ENCODE measurements around the gene MYLIP. TPM values are rescaled to one million over a fixed set of nuclear protein-coding genes. Genes with fewer than 3 reads are reported as not detected.

Gene MYLIP
- total RNA-seq, 1 experiment from 2014 or later = 12.5 TPM

- Histone ChIP-seq H4K20me1 (ENCODE audit: low read length) (no peaks in the 10 kb centered on the region), H3K4me2 (ENCODE audit: low read length) (no peak overlapping the region), H3K27me3 (ENCODE audit: low read length) (peaks cover 15% of the 10 kb centered on the region; the same call in 1 of the 2 replicates), H3K4me1 (ENCODE audit: insufficient read depth, low read length) (no peaks in the 10 kb centered on the region), H3K9me2 (replicated peaks; ENCODE audit: low read length) (no peaks in the 10 kb centered on the region; the same call in 1 of the 2 replicates), H3K36me3 (ENCODE audit: low read depth, low read length) (no peaks in the 10 kb centered on the region), H3K9me3 (ENCODE audit: low read length) (no peaks in the 10 kb centered on the region), H3K9ac (ENCODE audit: low read length) (no peak overlapping the region), H3K4me3 (ENCODE audit: low read length) (no peak overlapping the region), H3K27ac (ENCODE audit: low read length) (no peak overlapping the region), H2AFZ (ENCODE audit: low read length) (no peak overlapping the region), H3K79me2 (ENCODE audit: low read length) (no peaks in the 10 kb centered on the region), H3F3A (ENCODE audit: low read length, unreplicated experiment) (no peaks in the 10 kb centered on the region)
- DNase-seq (no peak), ATAC-seq (no peak)
- POLR2A ChIA-PET (ENCODE audit: unreplicated experiment) = interaction anchor here (0.6 kb wide), 1 partner anchor 135 kb away, joined by 3 read pairs; the partner anchor contains the start of gene GMPR
- CTCF ChIA-PET = no interaction called here
- BruUV-seq (replicated peaks) = no TSS peak
- intact Hi-C loops (cut with micrococcal nuclease) = no loop called here
- TF ChIP-seq, protein P1, sequence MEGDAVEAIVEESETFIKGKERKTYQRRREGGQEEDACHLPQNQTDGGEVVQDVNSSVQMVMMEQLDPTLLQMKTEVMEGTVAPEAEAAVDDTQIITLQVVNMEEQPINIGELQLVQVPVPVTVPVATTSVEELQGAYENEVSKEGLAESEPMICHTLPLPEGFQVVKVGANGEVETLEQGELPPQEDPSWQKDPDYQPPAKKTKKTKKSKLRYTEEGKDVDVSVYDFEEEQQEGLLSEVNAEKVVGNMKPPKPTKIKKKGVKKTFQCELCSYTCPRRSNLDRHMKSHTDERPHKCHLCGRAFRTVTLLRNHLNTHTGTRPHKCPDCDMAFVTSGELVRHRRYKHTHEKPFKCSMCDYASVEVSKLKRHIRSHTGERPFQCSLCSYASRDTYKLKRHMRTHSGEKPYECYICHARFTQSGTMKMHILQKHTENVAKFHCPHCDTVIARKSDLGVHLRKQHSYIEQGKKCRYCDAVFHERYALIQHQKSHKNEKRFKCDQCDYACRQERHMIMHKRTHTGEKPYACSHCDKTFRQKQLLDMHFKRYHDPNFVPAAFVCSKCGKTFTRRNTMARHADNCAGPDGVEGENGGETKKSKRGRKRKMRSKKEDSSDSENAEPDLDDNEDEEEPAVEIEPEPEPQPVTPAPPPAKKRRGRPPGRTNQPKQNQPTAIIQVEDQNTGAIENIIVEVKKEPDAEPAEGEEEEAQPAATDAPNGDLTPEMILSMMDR (conservative IDR thresholded peaks at IDR 0.05; ENCODE audit: low read depth, low read length) = no peak
- no peak for TF ChIP-seq EZH2phosphoT487 (IDR thresholded peaks at IDR 0.05; ENCODE audit: borderline replicate concordance, low read length)
- TF ChIP-seq EZH2 (IDR thresholded peaks at IDR 0.05; ENCODE audit: low read length, unreplicated experiment) = no peak
Observed at GRCh38 chr6:16103722-16104121, 25.2 kb upstream of the MYLIP start.

GRCh38 chr6:16104624-16105433, 24.1 kb upstream of the MYLIP start:
- TF ChIP-seq EZH2phosphoT487 (IDR thresholded peaks at IDR 0.05; ENCODE audit: borderline replicate concordance, low read length) (no peak), EZH2 (IDR thresholded peaks at IDR 0.05; ENCODE audit: low read length, unreplicated experiment) (no peak)
- BruUV-seq (replicated peaks) = no TSS peak
- Histone ChIP-seq H3K9me3 (ENCODE audit: low read length) (no peaks in the 10 kb centered on the region), H3F3A (ENCODE audit: low read length, unreplicated experiment) (no peaks in the 10 kb centered on the region), H3K27me3 (ENCODE audit: low read length) (peaks cover 14% of the 10 kb centered on the region; the same call in 1 of the 2 replicates), H3K27ac (ENCODE audit: low read length) (no peak overlapping the region), H3K4me3 (ENCODE audit: low read length) (no peak overlapping the region), H4K20me1 (ENCODE audit: low read length) (no peaks in the 10 kb centered on the region), H3K79me2 (ENCODE audit: low read length) (no peaks in the 10 kb centered on the region), H3K9ac (ENCODE audit: low read length) (no peak overlapping the region), H3K4me2 (ENCODE audit: low read length) (no peak overlapping the region), H3K36me3 (ENCODE audit: low read depth, low read length) (no peaks in the 10 kb centered on the region), H2AFZ (ENCODE audit: low read length) (no peak overlapping the region), H3K4me1 (ENCODE audit: insufficient read depth, low read length) (no peaks in the 10 kb centered on the region), H3K9me2 (replicated peaks; ENCODE audit: low read length) (no peaks in the 10 kb centered on the region; the same call in 1 of the 2 replicates)
- POLR2A ChIA-PET (ENCODE audit: unreplicated experiment) = no interaction called here
- DNase-seq = no peak
- no peak for ATAC-seq
- intact Hi-C loops (cut with micrococcal nuclease) = no loop called here
- CTCF ChIA-PET = no interaction called here

DNA sequence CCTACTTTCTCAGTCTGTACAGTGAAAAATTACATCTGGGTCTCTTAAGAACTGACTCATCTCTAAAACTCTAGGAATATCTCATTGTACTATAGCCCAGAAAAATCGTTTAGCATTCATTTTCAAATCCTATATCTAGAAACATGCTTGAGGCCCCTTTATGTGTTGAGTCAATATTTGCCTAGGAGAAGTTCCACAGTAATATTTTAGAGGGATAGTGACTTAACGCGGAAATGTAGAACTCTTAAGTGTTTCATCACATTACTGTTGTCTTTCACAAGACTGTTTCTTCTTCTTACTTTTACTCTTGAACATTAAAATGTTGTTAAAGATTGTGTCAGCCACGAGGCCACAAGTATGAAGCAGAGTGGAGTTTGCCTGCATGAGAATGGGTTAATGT, 23.0 kb upstream of the MYLIP start:
- H3K36me3 ChIP-seq (ENCODE audit: low read depth, low read length) = no peaks in the 10 kb centered on the region
- POLR2A ChIA-PET (ENCODE audit: unreplicated experiment) = no interaction called here
- no peaks in the 10 kb centered on the region for H3K4me1 ChIP-seq (ENCODE audit: insufficient read depth, low read length)
- H3K9me2 ChIP-seq (replicated peaks; ENCODE audit: low read length) = no peaks in the 10 kb centered on the region; the same call in 1 of the 2 replicates
- H4K20me1 ChIP-seq (ENCODE audit: low read length) = no peaks in the 10 kb centered on the region
- no peaks in the 10 kb centered on the region for H3K9me3 ChIP-seq (ENCODE audit: low read length)
- BruUV-seq (replicated peaks) = no TSS peak
- no peak overlapping the region for H3K4me2 ChIP-seq (ENCODE audit: low read length)
- CTCF ChIA-PET = interaction anchor here (0.5 kb wide), 1 partner anchor 414 kb away, joined by 4 read pairs; no protein-coding TSS in a partner anchor
- no peak overlapping the region for H3K27ac ChIP-seq (ENCODE audit: low read length)
- no peak overlapping the region for H3K4me3 ChIP-seq (ENCODE audit: low read length)
- H2AFZ ChIP-seq (ENCODE audit: low read length) = no peak overlapping the region
- no peak overlapping the region for H3K9ac ChIP-seq (ENCODE audit: low read length)
- ATAC-seq = no peak
- peak; percentile 8 for DNase-seq
- no peaks in the 10 kb centered on the region for H3K79me2 ChIP-seq (ENCODE audit: low read length)
- no peaks in the 10 kb centered on the region for H3F3A ChIP-seq (ENCODE audit: low read length, unreplicated experiment)
- TF ChIP-seq EZH2phosphoT487 (IDR thresholded peaks at IDR 0.05; ENCODE audit: borderline replicate concordance, low read length) (no peak), EZH2 (IDR thresholded peaks at IDR 0.05; ENCODE audit: low read length, unreplicated experiment) (no peak)
- TF ChIP-seq, protein P1 (conservative IDR thresholded peaks at IDR 0.05; ENCODE audit: low read depth, low read length) = no peak
- intact Hi-C loops (cut with micrococcal nuclease) = no loop called here
- H3K27me3 ChIP-seq (ENCODE audit: low read length) = peaks cover 7% of the 10 kb centered on the region; the same call in 1 of the 2 replicates

Data from PC-3 (cell line).